Inflammatory macrophage (primary cell): ENCODE results near the gene KIAA1191.
A peak's percentile ranks its signal among the peaks of the same experiment; 100 is the strongest.

Experiments
- DNase-seq, 2 donors: peaks; one replicate each; pipeline ENCODE4 v3.0.0-alpha.2; 2020 to 2022

The KIAA1191 gene

DNA sequence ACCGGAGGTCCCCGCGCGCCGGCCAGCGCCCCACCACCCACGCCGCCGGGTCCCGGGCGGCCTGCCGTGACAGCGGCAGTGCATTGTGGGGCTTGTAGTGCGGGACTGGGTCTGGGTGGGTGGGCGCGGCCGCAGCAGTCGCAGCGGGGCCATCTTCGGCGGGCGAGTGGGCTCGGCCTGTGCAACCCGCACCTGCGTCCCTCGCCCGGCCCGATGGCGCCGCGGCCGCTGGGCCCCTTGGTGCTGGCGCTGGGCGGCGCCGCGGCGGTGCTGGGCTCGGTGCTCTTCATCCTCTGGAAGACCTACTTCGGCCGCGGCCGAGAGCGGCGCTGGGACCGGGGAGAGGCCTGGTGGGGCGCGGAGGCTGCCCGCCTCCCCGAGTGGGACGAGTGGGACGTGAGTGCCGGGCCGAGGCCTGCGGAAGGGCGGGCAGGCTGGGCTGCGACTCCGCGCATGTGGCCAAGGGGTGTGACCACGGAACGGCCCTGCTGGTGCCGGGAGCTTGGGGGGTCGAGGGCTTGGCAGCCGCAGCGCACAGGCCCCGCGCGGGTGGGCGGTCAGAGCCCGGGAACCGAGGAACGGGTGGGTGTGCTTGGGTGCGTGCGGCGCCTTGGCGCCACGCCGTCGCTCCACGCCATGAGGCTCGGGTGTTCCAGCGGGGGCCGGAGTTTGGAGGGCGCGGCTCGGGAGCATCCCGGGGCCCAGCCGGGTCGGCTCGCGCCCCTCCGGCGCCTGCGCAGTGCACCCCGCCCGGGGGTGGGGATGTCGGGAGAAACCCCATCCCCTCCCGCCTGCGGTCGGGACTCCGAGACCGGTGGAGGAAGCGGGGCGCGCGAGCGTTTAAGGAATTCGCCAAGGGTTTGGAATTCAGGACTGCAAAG, 4.0 kb upstream of the KIAA1191 start, which contains the start of gene ARL10:
Gene ARL10 (plus strand): TSS at position 137 of the 881 bp plus-strand sequence. CDS start 77 bp downstream, at position 214.
- peak in 1 of 2 donors; percentile 42 for DNase-seq

DNA sequence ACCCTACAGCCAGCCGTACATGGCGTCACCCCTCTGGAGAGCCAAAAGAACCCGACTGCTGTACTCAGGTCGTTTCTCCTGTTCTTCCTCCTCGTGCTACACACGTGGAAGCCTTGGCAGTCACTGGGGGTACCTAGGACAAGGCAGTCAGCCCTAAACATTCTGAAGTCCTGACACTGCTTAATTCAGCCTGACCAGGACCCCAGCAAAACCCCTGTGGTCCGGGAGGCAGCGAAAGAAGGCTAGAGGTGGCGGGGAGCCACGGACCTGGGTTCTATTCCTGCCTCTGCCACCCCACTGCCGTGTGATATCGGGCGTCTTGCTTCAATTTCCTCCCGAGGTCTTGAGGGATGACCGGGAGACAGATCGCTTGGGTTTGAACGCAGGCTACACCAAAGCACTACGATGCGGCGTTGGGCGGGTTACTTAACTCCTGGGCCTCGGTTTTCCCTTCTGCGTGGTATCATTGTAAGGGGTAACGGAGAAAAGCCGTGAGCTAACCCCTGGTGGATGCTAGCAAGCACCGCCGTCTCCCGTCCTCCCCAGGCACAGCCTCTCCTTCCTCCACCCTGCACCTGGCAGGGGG, 3.3 kb upstream of the KIAA1191 start:
- no peak for DNase-seq

DNA sequence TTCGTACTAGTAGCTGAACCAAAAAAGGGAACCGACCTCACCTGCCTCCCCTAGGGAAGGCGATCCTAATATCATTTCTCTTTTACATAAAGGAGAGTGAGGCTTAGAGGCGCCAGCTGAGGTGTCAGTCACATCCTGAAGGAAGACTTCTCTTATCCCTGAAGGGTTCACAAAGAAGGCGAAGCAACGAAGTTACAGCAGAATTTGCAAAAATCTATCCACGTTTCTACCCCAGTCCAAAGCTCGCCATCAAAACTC, 598 bp upstream of the KIAA1191 start:
- DNase-seq: no peak

DNA sequence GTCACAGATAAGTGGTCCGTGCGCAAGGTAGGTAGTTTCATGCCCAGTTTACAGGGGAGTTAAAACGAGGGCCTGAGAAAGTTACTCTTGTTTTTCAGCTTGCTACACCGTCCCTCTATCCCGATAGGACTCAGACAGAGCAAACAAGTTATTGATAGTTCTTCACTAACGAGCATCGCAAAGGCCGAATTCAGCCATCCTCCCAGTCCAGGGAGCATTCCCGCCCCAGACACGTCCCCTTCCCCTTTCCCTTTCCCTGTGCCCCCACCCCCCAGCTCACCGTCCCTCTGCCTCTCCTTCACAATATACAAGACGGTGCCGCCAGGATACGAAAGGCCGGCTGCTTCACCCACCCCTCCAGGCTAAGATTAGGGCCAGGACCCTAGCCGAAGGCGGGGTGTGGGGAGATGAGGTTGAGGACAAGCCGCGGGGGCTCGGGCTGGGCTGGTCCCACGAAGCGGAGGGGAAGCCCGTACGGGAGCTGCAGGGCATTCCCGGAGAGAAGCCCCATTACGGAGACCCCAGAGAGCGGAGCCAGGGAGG, 599 bp downstream of the KIAA1191 start:
- DNase-seq: no peak

DNA sequence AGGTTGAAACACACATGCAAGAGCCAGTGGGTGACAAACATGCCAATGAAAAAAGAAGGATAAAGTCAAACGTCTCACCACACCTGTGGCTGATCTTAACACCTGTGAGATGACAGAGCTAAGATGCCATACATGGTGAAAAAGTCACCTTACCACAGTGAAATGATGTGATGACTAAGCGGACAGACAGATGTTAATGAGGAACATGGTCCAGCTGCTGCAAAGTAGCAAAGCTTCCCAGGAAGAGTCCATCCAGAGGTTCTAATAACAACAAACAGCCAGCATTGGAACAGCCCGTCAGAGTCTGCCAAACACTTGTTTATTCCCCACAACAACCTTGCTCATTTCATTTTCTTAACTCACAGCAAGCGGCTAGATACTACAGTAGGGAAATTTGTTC, 1.9 kb downstream of the KIAA1191 start:
- DNase-seq: no peak

DNA sequence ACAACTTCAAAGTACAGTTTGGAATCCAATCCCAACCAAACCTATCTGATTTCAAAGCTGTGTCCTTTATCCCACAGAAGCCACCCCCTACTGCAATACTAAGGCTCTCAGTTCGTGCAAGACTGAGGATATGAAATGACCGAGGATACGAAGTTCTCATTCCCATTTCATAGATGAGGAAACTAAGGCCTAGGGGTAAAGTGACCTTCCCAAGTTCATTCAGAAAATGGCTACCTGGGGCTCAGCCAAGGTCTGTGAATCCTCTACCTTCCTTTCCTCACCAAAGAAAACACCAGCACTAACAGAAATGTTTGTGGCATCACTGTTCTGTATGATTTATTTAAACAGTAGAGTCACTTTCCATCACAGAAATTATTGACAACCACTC, 5.4 kb downstream of the KIAA1191 start:
- DNase-seq: no peak

DNA sequence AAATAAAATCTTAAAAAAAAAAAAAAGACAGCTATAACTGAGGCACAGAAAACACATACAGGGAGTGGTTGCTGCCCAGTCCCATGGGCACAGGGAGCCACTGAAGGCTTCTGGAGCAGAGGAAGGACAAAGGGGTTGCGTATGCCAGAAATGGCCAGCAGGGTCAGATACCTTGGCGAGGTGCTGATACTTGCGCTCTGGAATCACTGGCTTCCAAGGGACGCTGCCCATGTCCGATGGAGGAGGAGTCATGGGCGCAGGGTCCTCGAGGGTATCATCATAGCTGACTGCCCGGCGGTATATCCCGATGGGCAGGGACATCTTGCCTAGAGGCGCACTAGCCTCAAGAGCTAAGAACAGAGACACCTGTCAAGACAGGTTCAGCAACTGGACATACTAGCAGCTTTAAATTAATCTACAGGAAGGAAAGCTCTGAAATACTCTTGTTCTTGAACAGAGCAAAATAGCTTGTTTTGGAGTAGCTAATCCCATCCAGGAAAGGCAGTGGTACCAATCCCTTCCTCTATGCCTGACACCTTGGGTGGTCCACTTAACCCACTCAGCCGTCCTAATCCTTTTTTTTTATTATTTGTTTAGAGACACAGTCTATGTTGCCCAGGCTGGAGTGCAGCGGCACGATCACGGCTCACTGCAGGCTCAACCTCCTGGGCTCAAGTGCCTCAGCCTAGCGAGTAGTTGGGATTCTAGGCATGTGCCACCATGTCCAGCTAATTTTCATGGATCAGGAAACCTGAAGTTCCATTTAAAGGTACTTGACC, 6.0 kb downstream of the KIAA1191 start:
- no peak for DNase-seq

DNA sequence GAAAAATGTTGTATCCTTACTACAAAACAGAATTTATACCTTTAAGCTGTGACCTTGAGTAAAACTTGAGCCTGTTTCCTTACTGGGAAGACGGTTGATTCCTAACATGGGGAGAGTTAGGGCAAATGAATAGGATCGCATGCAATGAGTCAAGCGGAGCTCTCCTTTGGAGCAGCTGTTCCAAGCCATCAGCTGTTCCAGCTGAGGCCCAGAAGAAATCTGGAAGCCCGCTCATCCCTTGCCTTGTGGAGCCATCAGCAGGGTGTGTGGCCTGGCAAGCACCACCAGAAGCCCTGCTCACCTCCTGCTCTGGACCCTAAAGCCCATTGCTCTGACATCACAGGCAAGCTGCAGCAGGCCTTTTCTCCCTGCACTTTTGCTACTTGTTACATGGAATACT, 8.0 kb downstream of the KIAA1191 start:
- no peak for DNase-seq

DNA sequence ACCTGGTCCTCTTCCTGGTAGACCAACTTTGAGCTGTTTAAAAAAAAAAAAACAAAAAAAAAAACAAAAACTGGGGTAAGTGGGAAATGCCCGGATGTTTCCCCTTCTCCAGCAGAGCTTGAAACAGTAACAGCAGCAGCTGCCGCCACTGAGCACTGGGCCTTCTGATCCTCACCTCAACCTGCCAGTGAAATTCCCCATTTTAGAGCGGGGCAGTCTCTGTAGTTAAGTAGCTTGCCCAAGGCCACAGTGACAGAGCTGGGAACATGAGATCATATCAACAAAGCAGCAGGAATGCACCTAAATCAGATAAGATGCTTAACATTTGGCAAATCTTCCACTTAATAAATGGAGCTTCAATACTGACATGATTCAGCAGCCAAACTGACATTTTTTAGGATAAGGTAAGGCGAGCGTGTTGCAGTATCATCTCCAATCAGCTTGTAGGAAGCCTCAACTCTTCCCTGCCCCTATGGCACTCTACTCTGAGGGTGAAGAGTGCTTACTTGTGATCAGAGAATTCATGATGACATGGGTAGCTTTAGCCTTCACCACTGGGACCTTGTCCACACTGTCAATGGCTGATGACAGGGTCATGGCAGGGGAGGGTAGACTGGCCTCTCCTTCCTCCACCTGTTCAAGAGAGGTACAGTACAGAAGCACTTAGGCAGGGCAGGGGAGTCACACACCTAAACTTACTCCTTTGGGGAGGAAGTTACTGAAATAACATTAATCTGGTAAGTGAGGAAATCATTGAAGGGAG, 9.3 kb downstream of the KIAA1191 start:
- no peak for DNase-seq

DNA sequence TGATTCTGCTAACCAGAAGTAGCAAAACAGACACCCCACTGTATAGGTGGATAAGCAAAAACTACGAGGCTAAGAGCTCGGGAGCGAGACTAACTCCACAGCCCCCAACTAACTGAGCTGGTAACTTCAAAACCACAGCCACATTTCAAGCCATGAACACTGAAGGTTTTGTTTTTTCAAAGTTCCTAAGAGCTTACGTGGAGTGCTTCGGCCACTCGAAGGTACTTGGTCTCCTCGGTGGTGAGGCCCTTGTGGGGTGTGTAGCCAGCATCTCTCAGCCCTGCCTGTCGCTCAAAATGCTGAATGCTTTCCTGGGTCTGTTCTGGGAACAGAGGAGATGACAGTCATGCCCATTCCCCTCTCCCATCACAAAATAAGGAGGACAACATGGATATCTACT, 11.1 kb downstream of the KIAA1191 start:
- no peak for DNase-seq

DNA sequence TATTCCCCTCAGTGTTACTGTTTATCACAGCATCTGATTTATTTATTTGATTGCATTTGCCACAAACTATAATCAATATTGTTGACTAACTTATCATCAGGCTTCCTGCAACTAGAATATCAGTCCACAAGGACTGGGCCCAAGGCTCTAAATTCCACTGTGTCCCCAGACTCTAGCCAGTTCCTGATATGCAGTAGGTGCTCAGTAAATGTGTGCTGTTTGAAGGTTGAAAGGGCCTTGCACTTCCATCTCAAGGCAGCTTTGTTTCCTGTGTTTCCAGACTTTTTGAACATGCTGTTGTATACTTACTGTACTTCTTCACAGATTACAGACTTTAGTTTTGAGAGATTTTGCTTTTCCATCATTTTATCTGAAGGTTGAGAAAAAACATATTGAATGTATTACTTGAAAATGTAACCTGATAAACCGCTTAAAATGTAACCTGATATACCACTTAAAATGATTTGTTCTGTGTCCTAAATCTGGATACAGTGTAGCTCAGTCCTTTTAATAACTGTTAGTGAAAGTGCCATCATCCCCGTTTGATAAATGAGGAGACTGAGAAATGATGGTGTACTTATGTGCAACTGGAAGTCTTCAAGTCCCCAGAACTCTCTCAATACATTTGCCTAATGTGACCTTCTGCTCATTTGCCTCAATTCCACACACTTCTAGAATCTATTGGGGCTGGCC, 18.7 kb downstream of the KIAA1191 start:
- DNase-seq: no peak

DNA sequence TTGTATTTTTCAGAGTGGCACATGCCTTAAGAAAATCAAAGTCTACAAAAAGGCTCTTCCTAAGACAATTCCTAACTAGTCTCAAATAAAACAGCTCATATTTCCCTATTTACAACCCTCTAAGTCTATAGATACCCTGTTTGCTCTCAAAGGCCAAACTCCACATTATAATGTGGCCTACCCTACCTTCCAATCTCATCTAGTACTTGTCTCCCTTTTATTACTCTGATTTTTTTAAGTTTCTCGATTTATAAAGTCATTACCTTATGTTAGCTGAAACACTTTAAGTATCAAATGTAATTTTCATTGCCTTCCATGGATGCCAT, 19.4 kb downstream of the KIAA1191 start:
- no peak for DNase-seq

DNA sequence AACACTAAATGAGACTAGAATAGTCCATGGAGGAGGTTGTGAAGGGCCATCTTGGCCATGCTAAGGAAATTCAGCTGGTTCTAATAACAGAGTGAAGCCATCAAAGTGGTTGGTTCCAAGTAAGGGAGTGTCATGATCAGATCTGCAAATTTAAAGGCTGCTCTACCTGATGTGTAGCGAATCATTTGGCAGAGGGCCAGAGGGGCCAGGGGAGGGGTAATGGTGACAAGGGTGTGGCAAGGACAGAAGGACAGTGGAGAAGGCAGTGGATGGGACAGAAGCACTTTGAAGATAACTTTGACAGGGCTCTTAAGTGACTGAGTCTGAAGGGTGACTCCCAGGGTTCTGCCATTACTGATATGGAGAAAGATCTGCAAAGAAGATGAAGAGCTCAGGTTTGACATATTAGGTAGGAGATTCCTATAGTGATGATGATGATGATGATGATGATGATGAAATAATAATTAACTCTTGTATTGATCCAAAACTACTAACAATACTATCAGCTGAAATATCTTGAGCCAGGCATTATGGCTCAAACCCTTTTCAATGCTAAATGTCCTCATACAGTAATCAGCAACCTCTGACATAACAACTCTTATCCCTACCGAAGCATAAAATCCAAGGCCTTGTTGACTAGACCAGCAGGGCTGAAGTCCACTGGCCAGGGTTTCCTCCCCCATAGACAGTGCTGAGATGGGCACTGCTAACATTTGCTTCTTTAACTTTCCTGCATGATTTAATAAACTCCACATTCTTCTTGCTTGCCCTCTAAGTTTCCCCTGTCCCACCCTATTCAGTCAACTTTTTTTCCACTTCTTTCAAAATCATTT, 20.0 kb downstream of the KIAA1191 start:
- DNase-seq: no peak

DNA sequence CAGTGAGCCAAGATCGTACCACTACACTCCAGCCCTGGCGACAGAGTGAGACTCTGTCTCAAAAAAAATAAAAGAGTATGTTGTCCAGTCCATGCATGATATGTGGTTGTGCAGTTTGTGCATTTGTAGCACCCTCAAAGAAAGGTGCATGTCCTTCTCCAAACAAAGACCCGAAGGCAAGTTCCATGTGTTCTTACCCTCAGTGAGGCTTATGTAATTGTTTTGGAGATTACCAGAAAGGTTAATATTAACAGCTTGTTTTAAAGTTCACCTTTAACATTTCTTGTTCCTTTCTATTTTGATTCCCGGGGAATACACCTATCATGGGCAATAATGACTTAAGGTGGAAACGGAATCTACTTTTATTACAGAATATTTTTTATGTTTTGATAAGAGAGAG, 22.3 kb downstream of the KIAA1191 start:
- no peak for DNase-seq

DNA sequence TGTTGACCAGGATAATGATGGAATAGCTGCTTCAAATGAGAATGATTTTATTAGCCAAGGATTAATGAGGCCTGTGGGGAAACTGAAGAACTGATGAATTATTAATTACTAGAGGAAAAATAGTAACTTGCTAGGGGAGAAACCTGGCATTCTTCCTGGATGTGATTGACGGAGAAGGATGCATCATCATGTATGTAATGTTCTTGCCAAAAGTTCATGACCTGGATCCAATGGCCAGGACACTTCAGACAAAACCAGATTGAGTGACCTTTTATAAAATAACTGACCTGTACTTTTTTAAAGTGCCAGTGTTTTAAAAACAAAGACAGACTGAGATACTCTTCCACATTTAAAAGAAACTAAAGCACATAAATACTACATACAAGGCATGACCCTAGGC, 23.7 kb downstream of the KIAA1191 start:
- no peak for DNase-seq

DNA sequence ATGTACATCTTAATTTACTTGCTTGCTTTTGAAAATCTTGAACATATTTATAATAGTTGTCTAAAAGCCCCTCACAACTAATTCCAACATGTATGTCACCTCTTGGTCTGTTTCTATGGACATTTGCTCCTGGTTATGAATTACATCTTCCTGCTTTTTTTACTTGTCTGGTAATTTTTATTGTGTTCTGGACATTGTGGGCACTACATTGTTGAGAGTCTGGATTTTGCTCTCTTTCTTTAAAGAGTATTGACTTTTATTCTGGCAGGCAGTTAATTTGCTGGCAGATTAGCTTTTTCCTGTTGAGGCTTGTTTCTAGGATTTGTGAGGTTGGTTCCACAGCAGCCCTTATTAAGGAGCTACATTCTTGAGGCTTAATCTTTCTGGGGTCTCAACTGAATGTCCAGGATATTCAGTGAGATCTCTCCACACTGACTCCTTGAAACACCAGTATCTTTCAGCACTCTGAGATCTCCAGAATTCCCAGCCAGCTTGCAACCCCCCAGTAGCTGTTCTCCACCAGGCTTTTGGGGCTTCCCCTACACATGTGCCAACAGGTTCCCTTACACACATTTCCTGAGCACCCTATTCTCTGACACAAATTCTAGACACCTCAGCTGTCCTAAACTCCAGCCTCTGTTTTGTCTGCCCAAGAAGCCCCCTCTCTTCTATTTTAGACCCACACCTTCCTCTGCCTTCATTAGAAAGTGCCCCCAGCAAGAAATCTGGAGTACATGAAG, 27.4 kb downstream of the KIAA1191 start:
- no peak for DNase-seq

DNA sequence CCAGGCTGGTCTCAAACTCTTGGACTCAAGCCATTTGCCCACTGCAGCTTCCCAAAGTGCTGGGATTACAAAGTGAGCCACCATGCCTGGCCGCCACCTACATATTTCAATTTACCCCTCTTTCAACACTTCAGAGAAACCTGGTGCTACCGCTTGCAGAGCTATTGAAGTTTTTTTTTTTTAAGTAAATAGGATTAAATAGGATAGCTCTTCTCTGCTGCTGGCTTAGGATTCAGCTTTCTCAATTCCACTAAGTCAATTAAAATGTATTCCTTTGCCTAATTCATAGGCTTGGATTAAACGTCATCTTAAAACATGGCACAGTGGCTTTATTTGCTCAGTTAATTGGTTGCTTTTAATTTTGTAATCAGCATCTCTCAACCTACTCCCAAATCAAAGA, 41.0 kb downstream of the KIAA1191 start:
- DNase-seq: no peak

DNA sequence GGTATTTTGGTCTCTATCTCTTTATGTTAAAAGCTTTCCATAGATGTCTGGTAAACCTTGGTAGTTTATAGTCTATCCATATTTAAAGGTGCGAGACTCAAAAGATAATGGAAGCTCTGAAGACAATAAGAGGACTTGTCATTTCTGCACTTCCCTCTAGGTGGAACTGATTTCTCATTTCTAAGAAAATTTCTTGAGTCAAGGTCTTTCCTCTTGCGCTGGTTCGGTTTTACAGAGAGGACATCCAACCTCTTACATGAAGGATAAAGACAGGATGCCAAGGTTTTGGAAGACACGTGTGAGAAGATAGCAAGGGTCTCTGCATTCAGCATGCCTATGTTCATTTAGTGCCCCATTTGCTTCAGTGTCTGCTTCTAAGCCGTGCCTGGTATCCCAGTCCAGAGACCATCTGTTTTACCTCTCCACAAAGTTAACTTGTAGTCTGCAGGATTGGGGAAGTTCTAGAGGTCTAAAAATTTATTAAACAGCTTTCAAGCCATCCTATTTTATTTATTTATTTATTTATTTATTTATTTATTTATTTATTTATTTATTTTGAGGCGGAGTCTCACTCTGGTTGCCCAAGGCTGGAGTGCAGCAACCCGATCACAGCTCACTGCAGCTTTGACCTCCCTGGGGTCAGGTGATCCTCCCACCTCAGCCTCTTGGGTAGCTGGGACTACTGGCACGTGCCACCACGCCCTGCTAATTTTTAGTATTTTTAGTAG, 41.6 kb downstream of the KIAA1191 start:
- DNase-seq: no peak

DNA sequence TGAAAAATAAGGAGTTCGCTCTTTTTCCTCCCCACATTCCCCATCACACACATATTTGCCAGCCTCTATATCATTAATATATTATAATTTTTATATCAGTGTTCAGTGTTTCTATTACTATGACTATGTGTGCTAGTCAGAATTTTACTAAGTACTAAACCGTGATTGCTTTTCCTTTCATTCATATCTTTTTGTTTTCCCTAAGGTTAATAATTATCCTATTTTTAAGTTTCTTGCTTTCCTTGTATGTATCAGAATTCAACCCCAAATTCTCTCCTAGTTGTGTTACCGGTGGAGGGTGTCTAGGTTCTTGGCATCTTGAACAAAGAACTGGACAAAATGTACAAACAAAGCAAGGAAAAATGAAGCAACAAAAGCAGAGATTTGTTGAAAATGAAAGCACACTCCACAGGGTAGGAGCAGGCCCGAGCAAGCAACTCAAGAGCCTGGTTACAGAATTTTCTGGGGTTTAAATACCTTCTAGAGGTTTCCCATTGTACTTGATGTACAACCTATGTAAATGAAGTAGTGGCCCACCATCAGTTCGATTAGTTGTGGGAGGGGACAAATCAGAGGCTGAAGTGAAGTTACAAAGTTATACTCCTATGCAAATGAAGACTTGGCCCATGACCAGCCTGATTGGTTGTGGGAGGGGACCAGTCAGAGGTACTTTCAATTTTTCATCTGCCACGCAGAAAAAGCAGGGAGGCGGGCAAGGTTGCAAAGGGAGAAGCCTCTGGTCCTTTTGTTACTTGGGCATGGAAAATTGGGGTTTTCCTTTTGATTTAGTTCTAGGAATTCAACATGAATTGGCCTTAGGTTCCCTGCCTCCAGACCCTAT, 43.8 kb downstream of the KIAA1191 start:
- DNase-seq: no peak
